GM18502 (cell line): ENCODE data around the gene EHD4.

Source experiments
- ATAC-seq: cut with Tn5 transposase; IDR thresholded peaks from one replicate; pipeline ENCODE4 v1.9.1; 2021; ENCODE audit warnings: mild to moderate bottlenecking; ENCODE audit not compliant: unreplicated experiment, poor library complexity

The EHD4 gene

DNA sequence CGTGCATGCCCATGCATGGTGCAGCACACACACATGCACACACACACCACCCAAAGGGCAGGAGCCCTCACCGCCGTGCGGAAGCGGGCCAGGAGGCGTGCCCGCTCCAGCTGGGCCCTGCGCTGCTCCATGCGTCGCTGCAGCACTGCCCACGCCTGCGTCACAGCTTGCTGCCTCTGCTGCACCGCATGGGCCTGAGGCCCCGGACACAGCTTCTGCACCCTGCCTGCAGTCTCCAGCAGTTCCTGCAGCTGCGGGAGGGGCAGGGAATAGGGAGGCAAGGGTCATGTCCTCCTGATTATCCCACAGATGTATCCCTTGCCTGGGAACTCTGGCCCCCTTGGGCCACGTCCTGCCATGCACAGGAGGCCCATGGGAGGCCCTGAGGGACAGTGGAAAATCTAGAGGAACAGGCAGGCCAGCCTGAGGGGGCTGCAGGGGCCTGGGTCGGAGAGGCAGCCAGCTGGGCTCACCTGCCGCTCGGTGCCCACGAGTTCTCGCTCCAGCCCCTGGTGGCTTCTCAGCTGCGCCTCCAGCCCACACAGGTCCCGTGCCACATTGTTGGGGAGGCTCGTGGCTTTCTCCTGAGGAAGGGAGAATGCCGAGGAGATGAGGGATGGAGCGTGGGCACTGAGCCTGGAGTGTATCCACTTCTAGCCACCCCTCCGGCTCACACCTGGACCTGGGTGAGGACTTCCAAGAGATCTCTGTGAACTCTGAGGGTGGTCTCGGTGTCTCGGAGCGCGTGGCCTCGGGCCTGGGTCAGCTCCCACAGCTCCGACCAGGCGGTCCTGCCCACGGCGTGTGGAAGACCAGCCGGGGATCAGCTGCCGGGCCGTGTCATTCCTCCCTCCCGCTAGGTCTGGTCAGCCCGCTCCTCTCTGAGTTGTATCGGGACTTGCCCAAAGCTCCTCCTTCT lies 102.3 kb downstream of the EHD4 start:
- no peak for ATAC-seq

DNA sequence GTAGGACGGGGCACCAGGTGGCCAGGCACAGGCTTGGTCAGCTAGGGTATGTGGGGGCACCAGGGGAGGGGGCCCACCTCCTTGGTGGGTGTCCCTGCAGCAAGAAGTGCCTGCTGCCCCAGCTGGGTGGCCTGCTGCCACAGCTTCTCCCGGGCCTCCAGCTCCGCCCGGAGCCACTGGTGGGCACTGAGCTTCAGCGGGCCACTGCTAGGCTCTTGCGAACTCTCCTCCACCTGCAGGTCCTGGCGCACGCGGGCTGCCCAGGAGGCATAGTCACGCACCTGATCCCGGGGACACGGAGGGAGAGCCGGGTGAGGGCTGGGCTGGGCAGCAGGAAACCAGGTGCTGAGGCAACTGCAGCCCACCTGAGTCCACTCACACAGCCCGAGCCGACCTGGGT lies 104.0 kb downstream of the EHD4 start:
- ATAC-seq = no peak

DNA sequence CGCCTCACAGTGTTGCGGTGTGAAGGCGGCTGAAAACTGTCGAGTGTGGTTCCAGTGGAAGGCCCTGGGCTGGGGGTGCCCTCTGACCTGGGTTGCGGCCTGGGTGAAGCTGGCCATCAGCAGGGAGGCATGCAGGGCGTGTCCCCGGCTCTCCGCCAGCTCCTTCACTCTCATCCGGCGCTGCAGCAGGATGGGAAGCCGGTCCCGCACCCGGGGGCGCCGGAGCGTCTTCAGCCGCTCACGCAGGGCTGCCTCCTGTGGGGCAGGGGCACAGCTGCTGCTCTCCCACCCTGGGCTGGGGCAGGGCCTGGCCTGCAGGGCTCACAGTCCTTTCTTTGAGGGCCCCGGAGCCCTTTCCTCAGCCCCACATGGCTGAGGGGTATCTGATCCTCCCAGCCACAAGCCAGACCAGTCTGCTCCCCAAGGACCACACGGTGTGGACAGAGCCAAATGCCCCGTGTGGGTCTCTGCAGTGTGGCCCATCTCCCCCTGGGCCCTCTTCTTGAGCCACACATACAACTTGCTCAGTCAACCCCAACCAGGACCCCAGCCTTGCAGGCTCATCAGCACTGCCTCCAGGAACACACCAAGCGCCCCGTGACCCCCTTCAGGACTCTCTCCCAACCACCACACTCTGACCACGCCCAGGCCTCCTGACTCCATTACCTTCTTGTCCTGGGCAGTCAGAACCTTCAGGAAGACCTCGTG lies 105.3 kb downstream of the EHD4 start:
- no peak for ATAC-seq

DNA sequence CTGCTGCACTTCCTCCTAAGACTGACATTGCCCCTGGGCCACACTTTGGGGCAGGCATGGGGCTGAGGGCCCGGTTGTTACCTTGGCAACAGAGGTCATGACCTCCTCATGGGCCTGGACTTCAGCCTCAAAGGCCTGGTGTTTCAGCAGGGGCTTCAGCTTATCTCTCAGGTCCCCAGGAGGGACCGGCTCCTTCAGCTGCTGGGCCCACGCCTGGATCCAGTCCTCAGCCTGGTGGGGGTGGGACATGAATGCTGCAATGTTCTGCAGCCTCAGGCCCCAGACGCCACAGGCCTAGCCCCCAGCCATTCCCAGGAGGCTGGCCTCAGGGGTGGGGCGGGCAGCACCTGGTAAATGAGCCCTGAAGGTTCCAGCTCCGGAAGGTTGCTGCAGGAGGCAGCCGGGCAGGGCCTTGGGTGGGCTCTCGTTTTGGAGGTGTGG lies 106.1 kb downstream of the EHD4 start:
- no peak for ATAC-seq

DNA sequence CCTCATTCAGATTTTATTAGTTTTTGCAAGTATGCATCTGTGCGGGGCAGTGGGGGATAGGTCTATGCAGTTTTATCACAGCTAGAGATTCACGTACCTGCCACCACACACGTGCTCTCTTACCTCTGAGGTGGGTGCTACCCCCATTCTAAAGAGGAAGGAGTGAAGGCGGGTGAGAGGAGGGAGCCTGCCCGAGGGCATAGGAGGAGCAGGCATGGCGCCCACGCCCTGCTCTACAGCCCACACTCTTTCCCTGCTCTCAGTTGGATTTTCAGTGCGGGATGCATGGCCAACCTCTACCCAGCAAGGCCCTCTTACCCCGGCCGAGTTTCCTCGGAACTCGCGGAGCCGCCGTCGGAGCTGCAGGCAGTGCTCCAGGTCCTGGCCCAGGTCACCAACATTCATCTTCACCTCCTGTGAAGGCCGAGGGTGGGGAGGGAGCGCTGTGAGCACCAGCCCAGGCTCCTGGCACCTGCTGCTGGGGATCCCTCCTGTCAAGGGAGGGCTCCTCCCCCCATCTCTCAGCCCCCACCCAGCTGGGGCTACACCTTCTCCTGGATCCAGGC lies 106.8 kb downstream of the EHD4 start:
- ATAC-seq = no peak

DNA sequence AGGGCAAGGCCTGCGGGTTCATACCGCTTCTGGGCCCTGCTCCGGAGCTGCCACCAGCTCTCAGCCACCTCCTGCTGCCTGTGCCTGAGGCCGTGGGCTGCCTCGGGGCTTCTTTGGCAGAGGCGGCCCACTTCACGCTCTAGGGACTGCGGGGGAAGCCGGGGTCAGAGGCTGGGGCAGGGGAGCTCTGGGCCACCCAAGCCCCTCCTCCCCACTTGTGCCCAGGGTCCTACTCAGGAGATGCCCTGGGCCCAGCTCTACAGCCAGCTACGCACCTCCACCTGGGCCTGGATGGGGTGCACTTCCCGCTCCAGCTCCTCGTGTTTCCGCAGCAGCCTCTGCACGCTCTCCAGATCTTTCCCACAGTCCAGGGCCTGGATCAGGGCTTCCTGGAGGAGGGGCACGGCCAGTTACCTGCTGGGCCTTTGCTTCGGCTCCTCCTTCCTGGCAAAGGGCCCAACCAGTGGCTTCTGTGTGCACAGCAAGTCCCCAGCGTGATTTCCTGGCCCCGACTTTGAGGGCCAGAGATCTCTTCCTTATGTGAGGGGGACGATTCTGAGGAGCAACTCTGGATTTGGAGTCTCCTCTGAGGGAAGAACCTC lies 109.7 kb downstream of the EHD4 start:
- ATAC-seq = no peak

DNA sequence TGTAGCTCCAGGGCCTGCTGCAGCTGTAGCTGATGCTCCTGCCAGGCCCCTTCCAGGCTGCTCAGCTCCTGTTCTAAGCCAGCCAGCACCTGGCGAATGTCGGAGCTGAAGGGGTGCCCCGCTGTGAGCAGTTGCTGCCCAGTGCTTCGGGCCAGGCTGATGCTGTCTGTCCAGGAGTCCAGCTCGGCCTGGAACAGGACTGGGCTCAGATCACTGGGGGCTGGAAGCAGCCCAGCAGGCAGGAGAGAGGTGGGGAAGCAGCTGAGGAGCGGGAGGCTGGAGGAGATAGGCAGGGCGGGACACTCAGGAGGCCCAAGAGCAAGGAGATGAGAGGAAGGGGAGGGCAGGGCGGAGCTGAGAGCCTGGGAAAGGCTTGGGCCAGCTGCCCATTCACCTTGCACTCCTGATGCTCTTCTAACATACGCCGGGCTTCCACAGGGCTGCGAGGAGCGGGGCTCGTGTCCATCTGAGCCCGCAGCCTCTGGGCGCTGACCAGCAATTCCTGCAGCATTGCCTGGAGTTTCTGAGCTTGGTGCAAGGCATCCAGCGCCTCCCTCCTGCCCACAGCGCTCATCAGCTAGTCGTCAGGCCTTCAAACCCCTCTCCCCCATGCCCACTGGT lies 110.5 kb downstream of the EHD4 start:
- ATAC-seq = no peak

DNA sequence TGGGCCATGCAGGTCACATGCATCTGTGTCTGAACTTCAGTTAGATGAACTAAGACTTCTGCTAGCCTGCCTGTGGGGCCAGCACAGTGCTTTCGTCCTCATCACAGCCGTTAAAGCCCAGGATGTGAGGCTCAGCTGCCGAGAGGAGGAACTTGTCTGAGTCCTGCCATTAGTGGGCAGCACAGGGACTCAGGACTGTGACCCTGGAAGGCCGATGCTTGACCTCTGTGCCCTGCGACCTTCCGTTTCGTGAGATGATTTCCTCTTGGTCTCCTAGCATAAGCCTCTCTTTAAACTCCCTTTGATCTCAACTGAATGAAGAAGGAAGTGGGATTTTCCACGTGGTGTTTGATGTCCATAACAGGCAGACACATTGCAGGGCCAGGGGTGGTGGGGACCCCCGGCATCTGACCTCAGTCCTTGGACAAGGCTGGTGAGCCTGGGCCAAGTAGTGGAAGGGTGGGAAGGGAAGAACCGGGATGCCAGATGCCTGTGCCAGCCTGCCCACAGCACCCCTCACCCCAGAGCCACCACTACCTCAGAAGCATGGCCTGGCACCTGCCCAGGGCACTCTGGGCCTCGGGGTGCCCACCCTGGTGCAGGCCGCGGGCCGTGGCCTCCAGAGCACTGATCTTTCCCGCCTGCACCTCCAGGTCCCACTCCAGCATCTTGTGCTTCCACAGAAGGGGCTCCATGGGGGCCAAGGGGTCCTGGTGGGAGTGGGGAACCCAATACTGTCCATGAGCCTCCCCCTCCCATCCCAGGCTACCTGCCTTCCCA lies 112.1 kb downstream of the EHD4 start:
- ATAC-seq = no peak

DNA sequence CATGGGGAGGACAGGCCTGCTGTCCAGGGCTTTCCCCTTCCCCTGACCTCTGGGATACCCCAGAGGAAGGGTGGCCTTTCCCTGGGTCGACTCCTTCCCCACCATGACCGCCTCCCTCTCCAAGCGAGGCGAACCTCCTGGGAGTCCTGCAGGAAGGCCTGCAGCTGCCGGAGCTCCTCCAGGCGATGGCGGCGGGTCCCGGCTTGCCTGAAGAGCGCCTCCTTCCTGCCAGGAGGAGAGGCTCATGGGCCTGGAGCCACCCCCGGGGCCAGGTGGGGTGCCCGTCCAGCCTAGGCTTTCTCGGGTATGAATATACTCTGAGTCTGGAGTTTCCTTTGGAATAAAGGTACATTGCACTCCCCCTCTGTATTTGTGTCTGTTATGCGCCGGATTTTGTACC lies 113.6 kb downstream of the EHD4 start:
- no peak for ATAC-seq

DNA sequence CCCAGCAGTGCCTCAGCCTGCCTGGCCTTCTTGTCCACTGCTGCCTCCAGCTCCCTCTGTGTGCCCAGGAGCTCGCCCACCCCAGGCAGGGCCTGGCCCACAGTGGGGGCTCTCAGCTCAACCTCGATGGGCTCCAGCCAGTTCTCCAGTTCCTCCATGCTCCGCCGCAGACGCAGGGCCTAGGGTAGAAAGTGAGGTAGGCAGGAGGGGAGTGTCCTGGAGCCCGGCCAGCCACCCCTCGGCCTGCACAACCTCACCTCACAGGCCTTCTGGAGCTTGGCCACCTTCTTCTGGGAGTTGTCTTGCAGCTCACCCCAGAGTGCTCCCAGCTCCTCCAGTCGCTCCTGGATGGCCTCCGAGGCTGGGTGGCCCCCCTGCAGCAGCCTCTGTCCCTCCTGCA lies 115.0 kb downstream of the EHD4 start:
- no peak for ATAC-seq

DNA sequence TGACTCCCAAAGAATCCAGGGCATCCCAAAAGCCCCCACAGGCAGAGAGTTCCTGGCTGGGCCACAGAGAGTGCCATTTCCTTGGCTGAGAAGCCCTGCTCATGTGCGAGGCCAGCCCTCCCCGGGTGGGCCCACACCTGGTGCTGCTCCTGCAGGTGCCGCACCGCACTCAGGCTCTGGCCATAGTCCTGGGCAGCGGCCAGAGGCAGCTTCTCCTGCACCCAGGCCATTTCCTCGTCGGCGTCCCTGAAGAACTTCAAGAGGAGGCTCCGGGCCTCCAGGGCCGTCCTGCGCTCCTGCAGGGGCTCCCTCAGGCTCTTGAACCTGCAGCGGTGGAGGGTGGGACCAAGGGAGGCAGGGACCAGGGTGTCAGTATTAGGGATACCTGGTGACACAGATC lies 115.6 kb downstream of the EHD4 start:
- ATAC-seq = no peak

DNA sequence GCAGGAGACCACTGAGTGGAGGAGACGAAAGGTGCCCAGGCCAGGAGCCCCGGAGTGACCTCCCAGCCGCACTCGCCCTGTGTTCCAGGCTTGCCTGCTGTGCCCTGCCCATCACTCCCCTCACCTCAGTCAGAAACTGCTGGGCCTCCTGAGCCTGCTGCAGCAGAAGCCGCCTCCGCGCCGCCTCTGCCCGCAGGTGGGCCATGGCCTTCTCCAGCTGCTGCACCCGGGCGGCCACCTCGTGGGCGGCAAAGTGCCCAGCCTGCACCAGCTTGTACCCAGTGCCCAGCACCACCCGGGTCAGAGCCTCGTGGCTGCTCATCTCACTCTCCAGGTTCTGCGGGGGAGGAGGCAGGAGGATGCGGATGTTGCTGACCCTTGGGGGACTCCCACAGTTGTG lies 116.1 kb downstream of the EHD4 start:
- no peak for ATAC-seq

DNA sequence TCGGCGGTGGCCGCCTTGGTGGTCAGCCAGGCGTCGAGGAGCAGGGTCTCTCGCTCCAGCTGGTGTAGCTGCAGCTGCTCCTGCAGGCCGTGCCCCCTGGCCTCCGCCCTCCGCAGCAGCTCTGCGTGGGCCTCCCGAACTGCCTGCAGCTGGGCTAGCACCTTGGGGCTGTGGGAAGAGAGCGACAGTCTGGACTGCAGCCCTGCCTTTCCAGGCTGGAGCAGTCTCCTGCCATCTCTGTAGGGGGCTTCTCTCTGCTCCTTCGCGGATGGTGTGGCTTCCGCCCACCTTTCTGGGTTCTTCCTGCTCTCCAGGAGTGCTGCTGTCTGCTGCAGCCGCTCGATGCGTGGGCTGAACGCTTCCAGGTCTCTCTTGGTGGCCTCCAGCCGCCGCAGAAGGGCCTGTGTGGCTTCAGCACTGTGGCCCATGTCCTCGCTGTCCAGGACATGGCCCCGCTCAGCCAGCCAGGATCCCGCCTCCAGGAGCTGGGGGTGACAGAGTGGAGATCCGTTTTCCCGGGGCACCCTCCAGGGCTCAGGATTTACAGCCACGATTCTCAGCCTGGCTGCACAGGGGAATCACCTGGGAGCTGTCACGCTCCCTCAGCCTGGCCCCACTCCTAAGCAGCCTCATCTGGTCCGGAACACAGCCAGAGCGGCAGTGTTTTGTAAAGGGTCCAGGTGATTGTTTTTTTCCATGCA lies 116.9 kb downstream of the EHD4 start:
- ATAC-seq = no peak

DNA sequence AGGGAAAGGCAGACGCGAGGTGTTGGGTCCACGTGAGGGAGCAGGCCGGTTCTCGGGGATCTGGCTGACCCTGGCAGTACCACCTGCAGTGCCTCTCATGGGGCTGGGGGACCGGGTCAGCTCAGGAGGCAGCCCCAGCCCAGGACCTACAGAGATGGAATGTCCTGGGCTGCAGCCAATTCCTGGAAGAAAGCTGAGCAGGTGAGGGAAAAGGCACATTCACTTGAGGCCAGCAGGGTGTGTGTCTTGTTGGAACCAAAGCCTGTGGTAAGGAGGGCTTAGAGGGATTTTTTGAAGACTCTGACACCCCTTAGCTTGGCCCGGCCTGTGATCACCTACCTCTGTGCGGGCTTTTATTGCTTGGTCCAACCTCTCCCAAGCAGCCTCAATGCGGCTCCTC lies 117.9 kb downstream of the EHD4 start:
- ATAC-seq = no peak

DNA sequence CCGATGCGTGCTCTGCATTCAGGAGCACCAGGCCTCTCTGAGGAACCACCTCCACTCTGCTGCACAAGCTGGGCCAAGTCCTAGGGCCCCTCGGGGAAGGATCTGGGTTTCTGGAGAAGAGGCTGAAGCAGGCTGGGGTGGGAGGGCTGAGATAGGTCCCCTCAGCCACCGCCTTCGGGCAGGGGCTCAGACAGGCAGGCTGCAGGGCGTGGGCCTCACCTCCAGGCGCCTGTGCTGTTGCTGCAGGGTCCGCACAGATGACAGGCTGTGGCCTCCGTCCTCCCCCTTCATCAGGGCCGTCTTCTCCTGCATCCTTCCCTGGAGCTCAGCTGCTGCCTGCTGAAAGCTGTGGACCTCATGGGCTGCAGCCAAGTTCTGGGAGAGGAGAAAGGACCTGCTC lies 118.5 kb downstream of the EHD4 start:
- ATAC-seq = no peak

DNA sequence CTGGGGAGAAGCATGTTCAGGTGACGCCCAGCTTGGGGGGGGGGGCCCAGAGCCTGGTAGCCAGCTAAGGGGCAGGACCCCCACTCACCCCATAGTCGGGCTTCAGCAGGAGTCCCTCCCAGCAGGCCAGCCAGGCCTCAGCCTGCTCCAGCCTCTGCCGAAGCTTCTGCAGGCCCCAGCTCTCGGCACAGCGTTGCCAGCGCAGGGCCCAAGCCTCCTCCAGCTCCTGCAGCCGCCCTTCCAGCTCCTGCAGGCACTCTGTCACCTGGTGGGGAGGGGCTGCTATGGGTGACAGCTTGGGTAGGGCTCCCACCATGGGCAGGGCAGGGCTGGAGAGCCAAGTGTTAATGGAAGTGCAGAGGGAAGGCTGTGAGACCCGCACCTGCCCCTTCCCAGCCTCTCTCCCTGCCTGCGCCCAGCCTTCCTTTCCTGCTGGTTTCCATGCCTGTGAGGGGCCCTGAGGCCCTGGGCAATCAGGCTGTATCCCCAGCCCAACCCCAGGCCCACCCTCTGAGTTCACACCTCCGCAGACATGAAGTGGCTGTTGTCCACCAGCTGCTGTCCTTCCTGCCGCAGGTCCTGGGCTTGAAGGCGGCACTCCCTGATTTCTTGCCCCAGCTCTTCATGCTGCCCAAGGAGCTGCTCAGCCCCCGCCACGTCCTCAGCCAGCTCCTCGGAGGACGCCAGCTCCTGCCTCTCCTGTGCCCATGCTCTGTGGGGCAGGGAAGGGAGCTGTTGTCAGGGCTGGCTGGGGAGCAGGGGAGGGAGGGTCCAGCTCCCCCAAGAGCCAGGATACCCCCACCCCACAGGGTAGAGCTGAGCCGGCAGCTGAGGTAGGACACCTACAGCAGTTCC lies 119.4 kb downstream of the EHD4 start:
- no peak for ATAC-seq

DNA sequence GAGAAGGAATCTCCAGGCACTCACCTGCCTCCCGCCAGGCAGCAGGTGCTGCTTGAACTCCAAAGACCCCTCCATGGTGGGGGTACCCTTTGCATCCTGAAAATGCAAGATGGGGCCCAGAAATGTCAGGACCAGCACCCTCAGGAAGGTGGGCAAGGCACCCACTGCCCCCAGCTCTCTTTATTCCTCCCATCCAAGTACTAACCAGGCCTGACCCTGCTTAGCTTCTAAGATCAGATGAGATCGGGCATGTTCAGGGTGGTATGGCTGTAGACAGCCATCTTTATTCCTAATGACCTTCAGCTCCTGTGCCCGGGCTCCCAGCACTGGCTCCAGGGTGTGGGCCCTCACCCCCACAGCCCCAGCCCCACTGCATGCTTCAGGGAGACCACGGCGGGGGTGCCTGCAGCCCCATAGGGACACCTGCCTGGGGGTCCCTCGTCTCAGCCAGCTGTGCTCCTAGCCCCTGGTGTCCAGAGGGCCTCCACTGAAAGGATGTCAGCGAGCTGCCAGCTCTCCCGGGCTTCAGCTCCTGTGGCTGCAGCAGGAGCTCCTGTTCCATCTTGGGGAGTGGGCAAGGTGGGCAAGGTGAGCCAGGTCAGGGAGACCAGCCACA lies 120.5 kb downstream of the EHD4 start:
- ATAC-seq = no peak

DNA sequence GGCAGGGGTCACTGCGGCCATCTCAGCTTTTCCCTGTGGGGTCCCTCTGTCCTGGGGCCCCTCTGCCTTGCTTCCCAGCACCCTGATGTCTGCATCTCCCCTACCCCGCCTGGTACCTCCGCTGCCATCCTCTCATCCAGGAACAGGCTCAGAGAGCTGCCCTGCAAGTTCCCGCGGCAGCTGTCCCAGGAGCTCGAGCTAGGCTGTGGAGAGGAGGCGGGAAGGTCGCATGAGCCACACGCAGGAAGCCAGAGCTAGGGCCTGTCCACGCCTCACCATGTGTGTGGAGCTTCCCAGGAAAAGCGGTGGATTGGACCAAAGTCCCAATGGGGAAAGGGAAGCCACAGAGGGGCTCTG lies 121.2 kb downstream of the EHD4 start:
- ATAC-seq = no peak
